Bone marrow (tissue), 2 donors: ENCODE measurements around the gene ZFP90.
"Not testable (repeated sequence)": the region's sequence is repeated elsewhere in the genome, so short reads cannot be mapped to it uniquely, and the experiment has no call there.

Source experiments
- DNase-seq, 2 donors: peaks; one replicate each; lab custom pipeline; 2025; lab: John Stamatoyannopoulos, UW

ZFP90 gene

GRCh38 chr16:68519225-68519745, 19.8 kb upstream of the ZFP90 start:
- no peak for DNase-seq

GRCh38 chr16:68520649-68521086, 18.4 kb upstream of the ZFP90 start:
- DNase-seq: peak; percentile 36 to 51

- DNase-seq: no peak
These were observed 14.8 kb upstream of the ZFP90 start for GRCh38 chr16:68524069-68524820.

GRCh38 chr16:68526143-68526781, 12.8 kb upstream of the ZFP90 start:
- DNase-seq: no peak

- no peak for DNase-seq
These were observed 12.3 kb upstream of the ZFP90 start for GRCh38 chr16:68526782-68527145.

- no peak for DNase-seq
These were observed 10.9 kb upstream of the ZFP90 start for GRCh38 chr16:68528233-68528632.

- DNase-seq: peak; percentile 47 to 79
These were observed 10.3 kb upstream of the ZFP90 start for GRCh38 chr16:68528686-68529379.

GRCh38 chr16:68529608-68529930, 9.5 kb upstream of the ZFP90 start:
- DNase-seq: no peak

GRCh38 chr16:68529931-68530701, 9.0 kb upstream of the ZFP90 start:
- DNase-seq: peak in 1 of 2 donors; percentile 38

- no peak for DNase-seq
These were observed 5.2 kb upstream of the ZFP90 start for GRCh38 chr16:68533937-68534336.

GRCh38 chr16:68535331-68535730, 3.8 kb upstream of the ZFP90 start:
- DNase-seq: no peak

- DNase-seq: no peak
These were observed 684 bp downstream of the ZFP90 start for GRCh38 chr16:68539711-68540239.

- no peak for DNase-seq
These were observed 9.9 kb downstream of the ZFP90 start for GRCh38 chr16:68548947-68549346.

- no peak for DNase-seq
These were observed 14.1 kb downstream of the ZFP90 start for GRCh38 chr16:68553186-68553585.

GRCh38 chr16:68560341-68560740, 21.2 kb downstream of the ZFP90 start:
- not testable (repeated sequence) for DNase-seq

- no peak for DNase-seq
These were observed 24.7 kb downstream of the ZFP90 start for GRCh38 chr16:68563631-68564381.

- no peak for DNase-seq
These were observed 25.4 kb downstream of the ZFP90 start for GRCh38 chr16:68564382-68564985.

GRCh38 chr16:68574479-68574878, 35.4 kb downstream of the ZFP90 start:
- no peak for DNase-seq

GRCh38 chr16:68575082-68575481, 36.0 kb downstream of the ZFP90 start:
- no peak for DNase-seq

GRCh38 chr16:68577352-68577853, 38.3 kb downstream of the ZFP90 start:
- no peak for DNase-seq
